Astrocyte (in vitro differentiated cells and primary cell): ENCODE data around the gene CD244. TPM values are rescaled to one million over a fixed set of nuclear protein-coding genes. Genes with fewer than 3 reads are reported as not detected.
A peak's percentile ranks its signal among the peaks of the same experiment; 100 is the strongest.

Experiments used
- DNase-seq: peaks from one replicate; pipeline ENCODE4 v3.0.0-alpha.2; 2010; ENCODE audit warnings: low read depth
- FAIRE-seq: peaks from 2 replicates; lab custom pipeline; 2011; peaks lifted over from hg19 to GRCh38; lab: Jason Lieb, UNC
- H2AFZ ChIP-seq: 2 replicates; pipeline ENCODE4 v1.6.0; 2012; ENCODE audit warnings: low read depth, low read length, inconsistent platforms
- H3K27ac ChIP-seq: 2 replicates; pipeline ENCODE4 v1.5.1; 2011; ENCODE audit warnings: low read depth, low read length, inconsistent platforms
- H3K27me3 ChIP-seq: 2 replicates; pipeline ENCODE4 v1.6.0; 2011; ENCODE audit warnings: low read length, inconsistent platforms; ENCODE audit not compliant: insufficient read depth
- H3K36me3 ChIP-seq: 2 replicates; pipeline ENCODE4 v1.5.1; 2011; ENCODE audit warnings: low read length, inconsistent platforms; ENCODE audit not compliant: insufficient read depth
- H3K4me1 ChIP-seq: 2 replicates; pipeline ENCODE4 v1.5.1; 2011; ENCODE audit warnings: low read length, inconsistent platforms; ENCODE audit not compliant: insufficient read depth
- H3K4me2 ChIP-seq: 2 replicates; pipeline ENCODE4 v1.6.0; 2012; ENCODE audit warnings: low read length, inconsistent platforms
- H3K4me3 ChIP-seq: 2 replicates; pipeline ENCODE4 v1.5.1; 2011; ENCODE audit warnings: low read depth, mild to moderate bottlenecking, low read length, inconsistent platforms; ENCODE audit not compliant: insufficient read depth
- H3K79me2 ChIP-seq: 2 replicates; pipeline ENCODE4 v1.6.0; 2012; ENCODE audit warnings: mild to moderate bottlenecking, low read length, inconsistent platforms; ENCODE audit not compliant: insufficient read depth
- H3K9ac ChIP-seq: 2 replicates; pipeline ENCODE4 v1.6.0; 2012; ENCODE audit warnings: mild to moderate bottlenecking, low read length, inconsistent platforms
- H3K9me3 ChIP-seq: 2 replicates; pipeline ENCODE4 v1.5.1; 2012; ENCODE audit warnings: low read depth, mild to moderate bottlenecking, low read length, inconsistent platforms; ENCODE audit not compliant: insufficient read depth
- H4K20me1 ChIP-seq: 2 replicates; pipeline ENCODE4 v1.6.0; 2012; ENCODE audit warnings: low read length, inconsistent platforms; ENCODE audit not compliant: insufficient read depth
- H3K27ac Mint-ChIP-seq: one replicate; pipeline ENCODE4 v1.8.0; 2021; ENCODE audit warnings: mild to moderate bottlenecking, mixed read lengths; ENCODE audit not compliant: unreplicated experiment
- H3K27me3 Mint-ChIP-seq: one replicate; pipeline ENCODE4 v1.8.0; 2021; ENCODE audit warnings: low read depth, mixed read lengths; ENCODE audit not compliant: unreplicated experiment
- H3K36me3 Mint-ChIP-seq: one replicate; pipeline ENCODE4 v1.8.0; 2021; ENCODE audit warnings: low read depth, mixed read lengths; ENCODE audit not compliant: unreplicated experiment
- H3K4me1 Mint-ChIP-seq: one replicate; pipeline ENCODE4 v1.8.0; 2021; ENCODE audit warnings: low read depth, mixed read lengths; ENCODE audit not compliant: unreplicated experiment
- H3K4me3 Mint-ChIP-seq: one replicate; pipeline ENCODE4 v1.8.0; 2021; ENCODE audit warnings: mild to moderate bottlenecking, moderate library complexity, mixed read lengths; ENCODE audit not compliant: unreplicated experiment
- H3K9me3 Mint-ChIP-seq: one replicate; pipeline ENCODE4 v1.8.0; 2021; ENCODE audit warnings: mild to moderate bottlenecking, mixed read lengths; ENCODE audit not compliant: unreplicated experiment
- CTCF ChIP-seq: IDR thresholded peaks from 2 replicates; pipeline ENCODE4 v1.5.1; 2011; ENCODE audit warnings: low read depth, mild to moderate bottlenecking, inconsistent platforms, low read length, moderate library complexity; ENCODE audit not compliant: insufficient read depth
- EZH2 ChIP-seq: IDR thresholded peaks from 2 replicates; pipeline ENCODE4 v1.6.1; 2012; ENCODE audit warnings: mild to moderate bottlenecking, low read length, inconsistent platforms; ENCODE audit not compliant: insufficient read depth
- total RNA-seq: library from RNA; stranded (reverse); gene quantifications from 2 replicates; pipeline ENCODE4 v1.2.1, GENCODE V29; 2021

CD244 gene
- total RNA-seq, 1 donor from 2014 or later, result not detected

- FAIRE-seq (no peak), DNase-seq (no peak)
- H3K27me3 Mint-ChIP-seq, result no peaks in the 10 kb centered on the region
- H3K27ac ChIP-seq, result no peak overlapping the region
- no peaks in the 10 kb centered on the region for H3K4me1 Mint-ChIP-seq
- no peak overlapping the region for H3K27ac Mint-ChIP-seq
- no peaks in the 10 kb centered on the region for H3K4me1 ChIP-seq
- no peak overlapping the region for H3K4me3 Mint-ChIP-seq
- H3K9me3 Mint-ChIP-seq, result peaks cover 12% of the 10 kb centered on the region
- H3K27me3 ChIP-seq, result no peaks in the 10 kb centered on the region
- peaks cover 5% of the 10 kb centered on the region for H3K9me3 ChIP-seq
- no peak for TF ChIP-seq EZH2
- no peak for TF ChIP-seq CTCF
- no peaks in the 10 kb centered on the region for H4K20me1 ChIP-seq
- H3K36me3 Mint-ChIP-seq, result no peaks in the 10 kb centered on the region
- no peak overlapping the region for H2AFZ ChIP-seq
- no peaks in the 10 kb centered on the region for H3K79me2 ChIP-seq
- no peaks in the 10 kb centered on the region for H3K36me3 ChIP-seq
- no peak overlapping the region for H3K4me2 ChIP-seq
- H3K4me3 ChIP-seq, result no peak overlapping the region
- no peak overlapping the region for H3K9ac ChIP-seq
Measured at GRCh38 chr1:160807247-160807646, 55.4 kb downstream of the CD244 start.

GRCh38 chr1:160806784-160807183, 55.9 kb downstream of the CD244 start:
- no peak overlapping the region for H3K9ac ChIP-seq
- no peaks in the 10 kb centered on the region for H3K79me2 ChIP-seq
- H3K4me3 ChIP-seq, result no peak overlapping the region
- no peak overlapping the region for H2AFZ ChIP-seq
- FAIRE-seq (no peak), DNase-seq (no peak)
- H3K4me2 ChIP-seq, result no peak overlapping the region
- H3K36me3 ChIP-seq, result no peaks in the 10 kb centered on the region
- H3K9me3 Mint-ChIP-seq, result peaks cover 12% of the 10 kb centered on the region
- TF ChIP-seq CTCF (no peak), EZH2 (no peak)
- no peaks in the 10 kb centered on the region for H3K27me3 Mint-ChIP-seq
- H4K20me1 ChIP-seq, result no peaks in the 10 kb centered on the region
- no peak overlapping the region for H3K4me3 Mint-ChIP-seq
- no peaks in the 10 kb centered on the region for H3K27me3 ChIP-seq
- no peaks in the 10 kb centered on the region for H3K4me1 Mint-ChIP-seq
- no peak overlapping the region for H3K27ac ChIP-seq
- H3K36me3 Mint-ChIP-seq, result no peaks in the 10 kb centered on the region
- no peak overlapping the region for H3K27ac Mint-ChIP-seq
- no peaks in the 10 kb centered on the region for H3K4me1 ChIP-seq
- H3K9me3 ChIP-seq, result peaks cover 5% of the 10 kb centered on the region

- H3K4me1 Mint-ChIP-seq, result no peaks in the 10 kb centered on the region
- no peaks in the 10 kb centered on the region for H4K20me1 ChIP-seq
- H3K27ac Mint-ChIP-seq, result peak overlapping the region; percentile 11
- no peak for TF ChIP-seq EZH2
- no peak for TF ChIP-seq CTCF
- H3K27me3 Mint-ChIP-seq, result no peaks in the 10 kb centered on the region
- no peak overlapping the region for H3K27ac ChIP-seq
- no peak overlapping the region for H2AFZ ChIP-seq
- H3K36me3 ChIP-seq, result no peaks in the 10 kb centered on the region
- no peak overlapping the region for H3K4me2 ChIP-seq
- no peaks in the 10 kb centered on the region for H3K27me3 ChIP-seq
- no peak overlapping the region for H3K9ac ChIP-seq
- H3K79me2 ChIP-seq, result no peaks in the 10 kb centered on the region
- H3K4me3 ChIP-seq, result no peak overlapping the region
- peaks cover 12% of the 10 kb centered on the region for H3K9me3 Mint-ChIP-seq
- peaks cover 5% of the 10 kb centered on the region for H3K9me3 ChIP-seq
- H3K4me1 ChIP-seq, result no peaks in the 10 kb centered on the region
- FAIRE-seq (no peak), DNase-seq (no peak)
- H3K36me3 Mint-ChIP-seq, result no peaks in the 10 kb centered on the region
- no peak overlapping the region for H3K4me3 Mint-ChIP-seq
Measured at GRCh38 chr1:160806109-160806665, 56.5 kb downstream of the CD244 start.
